ENCODE results near the gene ACOT12. TPM values are rescaled to one million over a fixed set of nuclear protein-coding genes. Genes with fewer than 3 reads are reported as not detected.

ACOT12 gene
- total RNA-seq, 1 donor from 2014 or later, result not detected

GRCh38 chr5:81424728-81425127 lies 30.8 kb upstream of the ACOT12 start:
- no peak for DNase-seq (ENCODE audit: low spot score)
- Mint-ChIP-seq H3K4me1 (ENCODE audit: unreplicated experiment) (no peaks in the 10 kb centered on the region), H3K27ac (ENCODE audit: unreplicated experiment) (no peak overlapping the region), H3K27me3 (ENCODE audit: unreplicated experiment) (no peaks in the 10 kb centered on the region), H3K4me3 (ENCODE audit: unreplicated experiment) (no peak overlapping the region), H3K36me3 (ENCODE audit: low read depth, unreplicated experiment) (peaks cover 7% of the 10 kb centered on the region), H3K9me3 (ENCODE audit: unreplicated experiment) (no peaks in the 10 kb centered on the region)
- no peak for TF ChIP-seq CTCF (IDR thresholded peaks at IDR 0.05; ENCODE audit: unreplicated experiment)

GRCh38 chr5:81422671-81423070 lies 28.7 kb upstream of the ACOT12 start:
- Mint-ChIP-seq H3K27ac (ENCODE audit: unreplicated experiment) (no peak overlapping the region), H3K36me3 (ENCODE audit: low read depth, unreplicated experiment) (peaks cover 7% of the 10 kb centered on the region), H3K4me3 (ENCODE audit: unreplicated experiment) (no peak overlapping the region), H3K9me3 (ENCODE audit: unreplicated experiment) (no peaks in the 10 kb centered on the region), H3K4me1 (ENCODE audit: unreplicated experiment) (no peaks in the 10 kb centered on the region), H3K27me3 (ENCODE audit: unreplicated experiment) (no peaks in the 10 kb centered on the region)
- TF ChIP-seq CTCF (IDR thresholded peaks at IDR 0.05; ENCODE audit: unreplicated experiment), result no peak
- no peak for DNase-seq (ENCODE audit: low spot score)

- Mint-ChIP-seq H3K9me3 (ENCODE audit: unreplicated experiment) (no peaks in the 10 kb centered on the region), H3K4me3 (ENCODE audit: unreplicated experiment) (no peak overlapping the region), H3K27me3 (ENCODE audit: unreplicated experiment) (no peaks in the 10 kb centered on the region), H3K4me1 (ENCODE audit: unreplicated experiment) (no peaks in the 10 kb centered on the region), H3K27ac (ENCODE audit: unreplicated experiment) (peak overlapping the region; percentile 1), H3K36me3 (ENCODE audit: low read depth, unreplicated experiment) (peaks cover 11% of the 10 kb centered on the region)
- TF ChIP-seq CTCF (IDR thresholded peaks at IDR 0.05; ENCODE audit: unreplicated experiment), result no peak
- no peak for DNase-seq (ENCODE audit: low spot score)
These were observed 26.2 kb upstream of the ACOT12 start for GRCh38 chr5:81420039-81420667.

GRCh38 chr5:81418606-81419005 lies 24.7 kb upstream of the ACOT12 start:
- peaks cover 11% of the 10 kb centered on the region for H3K36me3 Mint-ChIP-seq (ENCODE audit: low read depth, unreplicated experiment)
- H3K9me3 Mint-ChIP-seq (ENCODE audit: unreplicated experiment), result no peaks in the 10 kb centered on the region
- no peak for DNase-seq (ENCODE audit: low spot score)
- no peaks in the 10 kb centered on the region for H3K4me1 Mint-ChIP-seq (ENCODE audit: unreplicated experiment)
- H3K4me3 Mint-ChIP-seq (ENCODE audit: unreplicated experiment), result no peak overlapping the region
- TF ChIP-seq CTCF (IDR thresholded peaks at IDR 0.05; ENCODE audit: unreplicated experiment), result no peak
- no peaks in the 10 kb centered on the region for H3K27me3 Mint-ChIP-seq (ENCODE audit: unreplicated experiment)
- H3K27ac Mint-ChIP-seq (ENCODE audit: unreplicated experiment), result no peak overlapping the region

- Mint-ChIP-seq H3K27ac (ENCODE audit: unreplicated experiment) (no peak overlapping the region), H3K4me3 (ENCODE audit: unreplicated experiment) (no peak overlapping the region), H3K27me3 (ENCODE audit: unreplicated experiment) (no peaks in the 10 kb centered on the region), H3K4me1 (ENCODE audit: unreplicated experiment) (no peaks in the 10 kb centered on the region), H3K36me3 (ENCODE audit: low read depth, unreplicated experiment) (peaks cover 11% of the 10 kb centered on the region), H3K9me3 (ENCODE audit: unreplicated experiment) (no peaks in the 10 kb centered on the region)
- no peak for TF ChIP-seq CTCF (IDR thresholded peaks at IDR 0.05; ENCODE audit: unreplicated experiment)
- no peak for DNase-seq (ENCODE audit: low spot score)
These were observed 23.1 kb upstream of the ACOT12 start for GRCh38 chr5:81417052-81417451.
